Stimulated activated CD8-positive, alpha-beta memory T cell treated with anti-CD3 and anti-CD28 coated beads, Interleukin-4, amount 100 ng/mL, for 4 hours (primary cell): ENCODE data around the gene FNDC7.
"Not testable (repeated sequence)": the region's sequence is repeated elsewhere in the genome, so short reads cannot be mapped to it uniquely, and the experiment has no call there.

Source experiments
- DNase-seq, 2 donors: peaks; one replicate each; pipeline ENCODE4 v3.0.0-alpha.2; 2020; ENCODE audit warnings: low read depth in 2 of 2, low spot score in 1 of 2

Gene FNDC7

GRCh38 chr1:108699375-108700332 is 13.1 kb upstream of the FNDC7 start:
- no peak for DNase-seq

GRCh38 chr1:108701176-108701849 is 11.4 kb upstream of the FNDC7 start:
- DNase-seq, result no peak

- DNase-seq, result not testable (repeated sequence)
Observed at GRCh38 chr1:108702109-108702508, 10.6 kb upstream of the FNDC7 start.

- no peak for DNase-seq
Observed at GRCh38 chr1:108703939-108704338, 8.8 kb upstream of the FNDC7 start.

GRCh38 chr1:108704496-108704895 is 8.2 kb upstream of the FNDC7 start:
- DNase-seq, result no peak

GRCh38 chr1:108706643-108707042 is 6.1 kb upstream of the FNDC7 start:
- no peak for DNase-seq

- DNase-seq, result peak; percentile 24 to 29
Observed at GRCh38 chr1:108708691-108709660, 3.7 kb upstream of the FNDC7 start.

- DNase-seq, result no peak
Observed at GRCh38 chr1:108715932-108716331, 3.2 kb downstream of the FNDC7 start.

GRCh38 chr1:108716437-108717230 is 3.9 kb downstream of the FNDC7 start:
- DNase-seq, result no peak

- no peak for DNase-seq
Observed at GRCh38 chr1:108717774-108718316, 5.1 kb downstream of the FNDC7 start.

GRCh38 chr1:108718927-108719655 is 6.4 kb downstream of the FNDC7 start:
- DNase-seq, result no peak

GRCh38 chr1:108719656-108720435 is 7.1 kb downstream of the FNDC7 start:
- no peak for DNase-seq

- no peak for DNase-seq
Observed at GRCh38 chr1:108722292-108722691, 9.6 kb downstream of the FNDC7 start.

- no peak for DNase-seq
Observed at GRCh38 chr1:108725906-108726305, 13.2 kb downstream of the FNDC7 start.

- DNase-seq, result no peak
Observed at GRCh38 chr1:108728327-108728923, 15.7 kb downstream of the FNDC7 start.

GRCh38 chr1:108729481-108729880 is 16.8 kb downstream of the FNDC7 start:
- DNase-seq, result no peak

- DNase-seq, result no peak
Observed at GRCh38 chr1:108732398-108732797, 19.7 kb downstream of the FNDC7 start.

GRCh38 chr1:108734171-108734865 is 21.6 kb downstream of the FNDC7 start:
- DNase-seq, result no peak
